ENCODE results near the gene NINJ2. TPM values are rescaled to one million over a fixed set of nuclear protein-coding genes. Genes with fewer than 3 reads are reported as not detected.

NINJ2 gene
- total and polyA plus RNA-seq, 2 experiments from 2014 or later = 4.9 to 5.2 TPM

DNA sequence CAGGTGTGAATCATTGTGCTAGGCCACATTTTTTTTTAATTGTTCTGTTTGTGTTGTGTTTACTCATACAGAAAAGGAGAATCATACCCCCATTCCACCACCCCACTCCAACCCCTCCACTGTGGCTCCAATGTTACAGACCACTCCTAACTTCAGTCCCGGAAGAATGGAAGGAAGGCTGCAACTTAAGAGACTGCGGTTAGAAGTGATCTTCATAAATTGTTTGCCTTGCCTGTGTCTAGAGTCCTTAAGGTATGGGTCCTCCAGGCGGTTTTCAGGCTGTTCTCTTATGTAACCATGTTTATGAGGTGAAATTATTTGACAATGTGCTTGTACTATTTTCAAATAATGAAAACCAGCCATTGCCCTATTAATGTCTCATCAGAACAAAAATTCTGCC is 22.5 kb downstream of the NINJ2 start:
- H3K79me2 ChIP-seq (ENCODE audit: insufficient read depth) = no peaks in the 10 kb centered on the region
- H4K20me1 ChIP-seq (ENCODE audit: insufficient read depth) = no peaks in the 10 kb centered on the region
- H3K9me3 ChIP-seq (ENCODE audit: low read depth) = no peaks in the 10 kb centered on the region
- H3K9ac ChIP-seq = no peak overlapping the region
- H3F3A ChIP-seq (ENCODE audit: insufficient read depth) = peaks cover 23% of the 10 kb centered on the region
- no peaks in the 10 kb centered on the region for H3K36me3 ChIP-seq (ENCODE audit: low read depth)
- no peak overlapping the region for H3K4me3 ChIP-seq
- WGBS, 2 experiments (ENCODE audit: low coverage in 1 of 2, low lambda C conversion rate in 2 of 2, missing lambda C conversion rate in 2 of 2) = 96 to 100% methylated on average over 3 of the region's 3 CpGs
- H3K9me2 ChIP-seq (ENCODE audit: insufficient read depth) = no peaks in the 10 kb centered on the region
- no peaks in the 10 kb centered on the region for H3K27me3 ChIP-seq (replicated peaks; ENCODE audit: insufficient read depth)
- H2AFZ ChIP-seq = no peak overlapping the region
- H3K4me1 ChIP-seq (ENCODE audit: insufficient read depth) = peaks cover 27% of the 10 kb centered on the region
- DNase-seq = no peak
- H3K27ac ChIP-seq = no peak overlapping the region
- TF ChIP-seq EZH2phosphoT487 (IDR thresholded peaks at IDR 0.05; ENCODE audit: insufficient read depth, low read depth) (no peak), EZH2 (IDR thresholded peaks at IDR 0.05; ENCODE audit: insufficient read depth, poor library complexity, severe bottlenecking) (no peak)
- in situ Hi-C loops (cut with MboI) = no loop called here
- H3K4me2 ChIP-seq (ENCODE audit: unreplicated experiment) = no peak overlapping the region

DNA sequence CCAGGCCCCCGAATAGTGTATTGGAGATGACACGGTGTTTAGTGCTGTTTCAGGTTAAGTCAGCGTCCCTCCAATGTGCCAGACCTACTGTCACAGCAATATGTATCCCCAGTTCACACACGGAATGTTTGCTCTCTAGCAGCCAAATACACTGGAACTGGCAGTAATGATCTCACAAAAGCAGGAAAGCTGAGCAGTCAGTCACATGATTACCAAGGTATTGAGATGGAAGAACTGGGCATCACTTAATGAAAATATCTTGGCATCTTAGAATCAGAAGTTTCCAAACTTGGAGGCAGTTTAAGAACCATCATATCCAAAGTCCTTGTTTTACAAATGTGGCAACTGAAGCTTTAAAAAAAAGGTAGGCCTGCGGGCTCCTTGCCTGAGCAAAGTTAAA is 23.3 kb downstream of the NINJ2 start:
- no peak for TF ChIP-seq EZH2phosphoT487 (IDR thresholded peaks at IDR 0.05; ENCODE audit: insufficient read depth, low read depth)
- TF ChIP-seq EZH2 (IDR thresholded peaks at IDR 0.05; ENCODE audit: insufficient read depth, poor library complexity, severe bottlenecking) = no peak
- no peak for DNase-seq
- Histone ChIP-seq H3K4me2 (ENCODE audit: unreplicated experiment) (no peak overlapping the region), H3K27ac (no peak overlapping the region), H3K9me3 (ENCODE audit: low read depth) (no peaks in the 10 kb centered on the region), H3K9me2 (ENCODE audit: insufficient read depth) (no peaks in the 10 kb centered on the region), H3K79me2 (ENCODE audit: insufficient read depth) (no peaks in the 10 kb centered on the region), H3K9ac (no peak overlapping the region), H3K4me3 (no peak overlapping the region), H2AFZ (no peak overlapping the region), H3F3A (ENCODE audit: insufficient read depth) (peaks cover 15% of the 10 kb centered on the region), H4K20me1 (ENCODE audit: insufficient read depth) (no peaks in the 10 kb centered on the region), H3K27me3 (replicated peaks; ENCODE audit: insufficient read depth) (no peaks in the 10 kb centered on the region), H3K36me3 (ENCODE audit: low read depth) (no peaks in the 10 kb centered on the region), H3K4me1 (ENCODE audit: insufficient read depth) (peaks cover 19% of the 10 kb centered on the region)
- in situ Hi-C loops (cut with MboI) = no loop called here
- 93 to 97% methylated on average over 5 of the region's 5 CpGs for WGBS, 2 experiments (ENCODE audit: low coverage in 1 of 2, low lambda C conversion rate in 2 of 2, missing lambda C conversion rate in 2 of 2)

DNA sequence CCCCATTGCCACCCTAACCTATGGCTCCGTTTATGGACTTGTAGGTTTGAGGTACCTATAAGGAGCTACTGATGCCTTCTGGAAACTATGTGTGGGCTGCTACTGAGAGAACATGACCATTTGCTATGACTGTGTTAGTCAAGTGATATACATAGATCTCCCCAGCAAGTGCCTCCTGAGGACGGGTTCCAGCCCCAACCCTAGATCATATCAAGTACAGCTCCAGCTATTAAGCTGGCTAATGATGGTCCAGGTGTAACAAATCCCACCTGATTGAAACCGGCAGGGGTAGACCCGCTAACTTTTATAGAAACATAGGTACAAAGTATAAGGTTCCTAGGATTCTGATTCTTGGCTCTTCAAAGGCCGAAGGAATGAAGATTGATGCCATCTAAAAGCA is 23.7 kb downstream of the NINJ2 start:
- Histone ChIP-seq H4K20me1 (ENCODE audit: insufficient read depth) (no peaks in the 10 kb centered on the region), H3K9ac (no peak overlapping the region), H3K4me3 (no peak overlapping the region), H3K4me2 (ENCODE audit: unreplicated experiment) (no peak overlapping the region), H3K79me2 (ENCODE audit: insufficient read depth) (no peaks in the 10 kb centered on the region), H3K4me1 (ENCODE audit: insufficient read depth) (peaks cover 15% of the 10 kb centered on the region), H2AFZ (no peak overlapping the region), H3K9me2 (ENCODE audit: insufficient read depth) (no peaks in the 10 kb centered on the region), H3K27ac (no peak overlapping the region), H3F3A (ENCODE audit: insufficient read depth) (peaks cover 11% of the 10 kb centered on the region), H3K27me3 (replicated peaks; ENCODE audit: insufficient read depth) (no peaks in the 10 kb centered on the region), H3K9me3 (ENCODE audit: low read depth) (no peaks in the 10 kb centered on the region), H3K36me3 (ENCODE audit: low read depth) (no peaks in the 10 kb centered on the region)
- in situ Hi-C loops (cut with MboI) = no loop called here
- TF ChIP-seq EZH2 (IDR thresholded peaks at IDR 0.05; ENCODE audit: insufficient read depth, poor library complexity, severe bottlenecking) (no peak), EZH2phosphoT487 (IDR thresholded peaks at IDR 0.05; ENCODE audit: insufficient read depth, low read depth) (no peak)
- 87 to 91% methylated on average over 5 of the region's 5 CpGs for WGBS, 2 experiments (ENCODE audit: low coverage in 1 of 2, low lambda C conversion rate in 2 of 2, missing lambda C conversion rate in 2 of 2)
- DNase-seq = no peak

DNA sequence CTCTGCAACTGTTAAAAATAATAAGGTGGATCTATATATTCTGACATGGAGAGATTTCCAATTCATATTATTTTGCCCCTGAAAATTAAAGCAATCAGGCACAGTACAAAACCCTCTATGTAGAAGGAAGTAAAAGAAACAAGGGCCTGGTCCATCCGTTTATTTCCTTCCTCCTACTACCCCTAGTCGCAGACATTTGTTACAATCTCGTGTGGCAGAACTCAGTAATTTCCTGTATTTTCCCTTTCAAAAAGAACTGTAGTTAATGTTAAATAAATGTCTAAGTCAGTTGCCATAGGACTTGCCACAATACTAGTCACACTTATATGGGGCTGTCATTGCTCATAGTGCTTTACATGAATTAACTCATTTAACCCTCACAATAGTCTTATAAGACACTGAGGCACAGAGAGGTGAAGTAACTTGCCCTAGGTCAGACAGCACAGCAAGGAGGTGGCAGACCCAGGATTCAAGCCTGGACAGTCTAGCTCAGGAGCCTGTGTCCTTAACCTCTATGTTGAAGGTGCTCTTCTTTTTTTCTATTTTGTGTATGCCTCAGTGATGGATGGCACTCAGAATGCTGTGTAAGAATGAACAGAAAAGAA is 24.2 kb downstream of the NINJ2 start:
- no peak overlapping the region for H3K4me3 ChIP-seq
- 83 to 87% methylated on average over 3 of the region's 3 CpGs for WGBS, 2 experiments (ENCODE audit: low coverage in 1 of 2, low lambda C conversion rate in 2 of 2, missing lambda C conversion rate in 2 of 2)
- no peaks in the 10 kb centered on the region for H3K9me2 ChIP-seq (ENCODE audit: insufficient read depth)
- H3K4me1 ChIP-seq (ENCODE audit: insufficient read depth) = peaks cover 10% of the 10 kb centered on the region
- TF ChIP-seq EZH2 (IDR thresholded peaks at IDR 0.05; ENCODE audit: insufficient read depth, poor library complexity, severe bottlenecking) (no peak), EZH2phosphoT487 (IDR thresholded peaks at IDR 0.05; ENCODE audit: insufficient read depth, low read depth) (no peak)
- peaks cover 6% of the 10 kb centered on the region for H3F3A ChIP-seq (ENCODE audit: insufficient read depth)
- H3K9me3 ChIP-seq (ENCODE audit: low read depth) = no peaks in the 10 kb centered on the region
- no peaks in the 10 kb centered on the region for H4K20me1 ChIP-seq (ENCODE audit: insufficient read depth)
- no peaks in the 10 kb centered on the region for H3K79me2 ChIP-seq (ENCODE audit: insufficient read depth)
- in situ Hi-C loops (cut with MboI) = no loop called here
- no peak overlapping the region for H2AFZ ChIP-seq
- H3K36me3 ChIP-seq (ENCODE audit: low read depth) = no peaks in the 10 kb centered on the region
- H3K27me3 ChIP-seq (replicated peaks; ENCODE audit: insufficient read depth) = no peaks in the 10 kb centered on the region
- DNase-seq = no peak
- H3K4me2 ChIP-seq (ENCODE audit: unreplicated experiment) = no peak overlapping the region
- no peak overlapping the region for H3K27ac ChIP-seq
- no peak overlapping the region for H3K9ac ChIP-seq

DNA sequence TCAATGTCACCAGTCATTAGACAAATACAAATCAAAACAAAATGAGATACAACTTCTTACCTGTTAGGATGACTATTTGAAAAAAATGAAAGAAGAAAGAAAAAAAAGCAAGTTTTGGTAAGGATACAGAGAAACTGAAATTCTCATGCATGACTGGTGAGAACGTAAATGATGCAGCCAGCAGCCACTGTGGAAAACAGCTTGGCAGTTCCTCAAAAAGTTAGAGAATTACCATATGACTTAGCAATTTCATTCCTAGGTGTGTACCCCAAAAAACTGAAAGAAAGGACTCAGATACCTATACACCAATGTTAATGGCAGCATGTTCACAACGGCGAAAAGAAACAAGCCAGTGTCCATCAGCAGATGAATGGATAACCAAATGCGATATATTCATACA is 26.6 kb downstream of the NINJ2 start:
- Histone ChIP-seq H3K4me1 (ENCODE audit: insufficient read depth) (peaks cover 23% of the 10 kb centered on the region), H3F3A (ENCODE audit: insufficient read depth) (peaks cover 17% of the 10 kb centered on the region), H3K79me2 (ENCODE audit: insufficient read depth) (no peaks in the 10 kb centered on the region), H4K20me1 (ENCODE audit: insufficient read depth) (no peaks in the 10 kb centered on the region), H3K36me3 (ENCODE audit: low read depth) (no peaks in the 10 kb centered on the region), H3K9me2 (ENCODE audit: insufficient read depth) (no peaks in the 10 kb centered on the region), H3K9me3 (ENCODE audit: low read depth) (no peaks in the 10 kb centered on the region), H3K4me3 (no peak overlapping the region), H2AFZ (no peak overlapping the region), H3K27me3 (replicated peaks; ENCODE audit: insufficient read depth) (no peaks in the 10 kb centered on the region), H3K9ac (no peak overlapping the region), H3K27ac (no peak overlapping the region), H3K4me2 (ENCODE audit: unreplicated experiment) (no peak overlapping the region)
- in situ Hi-C loops (cut with MboI) = no loop called here
- 93 to 99% methylated on average over 4 of the region's 4 CpGs for WGBS, 2 experiments (ENCODE audit: low coverage in 1 of 2, low lambda C conversion rate in 2 of 2, missing lambda C conversion rate in 2 of 2)
- TF ChIP-seq EZH2phosphoT487 (IDR thresholded peaks at IDR 0.05; ENCODE audit: insufficient read depth, low read depth) = no peak
- TF ChIP-seq EZH2 (IDR thresholded peaks at IDR 0.05; ENCODE audit: insufficient read depth, poor library complexity, severe bottlenecking) = no peak
- no peak for DNase-seq

Measured in GM23248 (cell line).